ENCODE data around the gene RAPSN.

- TF ChIP-seq, protein P1, sequence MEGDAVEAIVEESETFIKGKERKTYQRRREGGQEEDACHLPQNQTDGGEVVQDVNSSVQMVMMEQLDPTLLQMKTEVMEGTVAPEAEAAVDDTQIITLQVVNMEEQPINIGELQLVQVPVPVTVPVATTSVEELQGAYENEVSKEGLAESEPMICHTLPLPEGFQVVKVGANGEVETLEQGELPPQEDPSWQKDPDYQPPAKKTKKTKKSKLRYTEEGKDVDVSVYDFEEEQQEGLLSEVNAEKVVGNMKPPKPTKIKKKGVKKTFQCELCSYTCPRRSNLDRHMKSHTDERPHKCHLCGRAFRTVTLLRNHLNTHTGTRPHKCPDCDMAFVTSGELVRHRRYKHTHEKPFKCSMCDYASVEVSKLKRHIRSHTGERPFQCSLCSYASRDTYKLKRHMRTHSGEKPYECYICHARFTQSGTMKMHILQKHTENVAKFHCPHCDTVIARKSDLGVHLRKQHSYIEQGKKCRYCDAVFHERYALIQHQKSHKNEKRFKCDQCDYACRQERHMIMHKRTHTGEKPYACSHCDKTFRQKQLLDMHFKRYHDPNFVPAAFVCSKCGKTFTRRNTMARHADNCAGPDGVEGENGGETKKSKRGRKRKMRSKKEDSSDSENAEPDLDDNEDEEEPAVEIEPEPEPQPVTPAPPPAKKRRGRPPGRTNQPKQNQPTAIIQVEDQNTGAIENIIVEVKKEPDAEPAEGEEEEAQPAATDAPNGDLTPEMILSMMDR (IDR thresholded peaks at IDR 0.05), result no peak
- no peak for TF ChIP-seq POLR2A (IDR thresholded peaks at IDR 0.05)
Observed at GRCh38 chr11:47469361-47470179, 20.6 kb upstream of the RAPSN start.
